Esophagus (tissue), 2 donors: ENCODE results near the gene ASMTL. TPM values are rescaled to one million over a fixed set of nuclear protein-coding genes. Genes with fewer than 3 reads are reported as not detected.
"Not testable (repeated sequence)": the region's sequence is repeated elsewhere in the genome, so short reads cannot be mapped to it uniquely, and the experiment has no call there.

ENCODE experiments used
- H3K27ac ChIP-seq, 2 donors: one replicate each; pipeline ENCODE4 v1.5.1; 2013; ENCODE audit warnings: low read depth in 2 of 2, mild to moderate bottlenecking in 2 of 2, inconsistent platforms in 1 of 2, low read length in 1 of 2, moderate library complexity in 1 of 2
- H3K27me3 ChIP-seq, 2 donors: one replicate each; pipeline ENCODE4 v1.6.1; 2013; ENCODE audit warnings: low read length in 2 of 2, control low read depth in 1 of 2, mild to moderate bottlenecking in 1 of 2; ENCODE audit not compliant: insufficient read depth in 2 of 2, control insufficient read depth in 1 of 2
- H3K36me3 ChIP-seq, 2 donors: one replicate each; pipeline ENCODE4 v1.6.1; 2013; ENCODE audit warnings: low read length in 1 of 2; ENCODE audit not compliant: control insufficient read depth in 2 of 2, insufficient read depth in 2 of 2
- H3K4me1 ChIP-seq, 2 donors: one replicate each; pipeline ENCODE4 v1.6.1; 2013; ENCODE audit warnings: low read length in 1 of 2; ENCODE audit not compliant: control insufficient read depth in 2 of 2, insufficient read depth in 2 of 2
- H3K4me3 ChIP-seq, 2 donors: one replicate each; pipeline ENCODE4 v1.5.1; 2013; ENCODE audit warnings: low read length in 2 of 2, mild to moderate bottlenecking in 2 of 2, low read depth in 1 of 2, moderate library complexity in 1 of 2
- H3K9me3 ChIP-seq, 2 donors: one replicate each; pipeline ENCODE4 v1.6.1; 2013; ENCODE audit warnings: mild to moderate bottlenecking in 2 of 2, low read depth in 1 of 2, low read length in 1 of 2, moderate library complexity in 1 of 2; ENCODE audit not compliant: control insufficient read depth in 2 of 2, insufficient read depth in 1 of 2
- WGBS, 2 donors: extraction: QIAGEN DNeasy Blood & Tissue Kit; methylation state at CpG; one replicate each; pipeline ENCODE4 v1.1.7; 2013; 5-methylcytosine and 5-hydroxymethylcytosine counted together
- polyA plus RNA-seq, 2 donors: library from polyadenylated mRNA; stranded (reverse); fragments of 200-250 nt; gene quantifications; one replicate each; pipeline ENCODE4 v1.2.3, GENCODE V29; 2013
- donor health status: healthy with polysubstance abuse.
- donor health status: Bipolar disorder and iron deficiency.

Gene ASMTL
- polyA plus RNA-seq, 2 donors = 8.5 to 13.6 TPM

DNA sequence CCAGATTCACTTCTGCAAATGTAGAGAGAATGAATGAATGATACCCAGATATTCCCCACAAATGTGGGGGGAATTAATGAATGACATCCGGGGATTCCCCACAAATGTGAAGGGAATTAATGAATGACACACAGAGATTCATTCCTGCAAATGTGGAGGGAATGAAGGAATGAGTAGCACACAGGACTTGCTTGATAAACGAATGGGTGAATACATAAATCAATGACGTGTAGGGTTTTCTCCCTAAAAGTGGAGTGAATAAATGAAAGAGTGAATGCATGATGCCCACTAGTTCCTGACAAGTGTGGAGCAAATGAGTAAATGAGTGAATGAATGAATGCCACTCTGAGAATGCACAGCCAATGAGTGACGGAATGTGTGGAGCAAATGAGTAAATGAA is 38.5 kb upstream of the ASMTL start:
- H3K4me1 ChIP-seq, H3K27me3 ChIP-seq, H3K9me3 ChIP-seq, H3K27ac ChIP-seq, H3K4me3 ChIP-seq, H3K36me3 ChIP-seq: not testable (repeated sequence)
- 96 to 97% methylated on average over 4 of the region's 4 CpGs for WGBS, 2 donors

DNA sequence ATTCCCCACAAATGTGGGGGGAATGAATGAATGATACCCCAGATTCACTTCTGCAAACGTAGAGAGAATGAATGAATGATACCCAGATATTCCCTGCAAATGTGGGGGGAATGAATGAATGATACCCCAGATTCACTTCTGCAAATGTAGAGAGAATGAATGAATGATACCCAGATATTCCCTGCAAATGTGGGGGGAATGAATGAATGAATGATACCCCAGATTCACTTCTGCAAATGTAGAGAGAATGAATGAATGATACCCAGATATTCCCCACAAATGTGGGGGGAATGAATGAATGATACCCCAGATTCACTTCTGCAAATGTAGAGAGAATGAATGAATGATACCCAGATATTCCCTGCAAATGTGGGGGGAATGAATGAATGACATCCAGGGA is 38.0 kb upstream of the ASMTL start:
- WGBS, 2 donors = 95 to 100% methylated on average over 1 of the region's 1 CpG
- not testable (repeated sequence) for H3K4me3 ChIP-seq, H3K9me3 ChIP-seq, H3K27me3 ChIP-seq, H3K36me3 ChIP-seq, H3K27ac ChIP-seq, H3K4me1 ChIP-seq

- WGBS, 2 donors = 90 to 92% methylated on average over 4 to 5 of the region's 5 CpGs
- not testable (repeated sequence) for H3K9me3 ChIP-seq, H3K27me3 ChIP-seq, H3K4me1 ChIP-seq, H3K27ac ChIP-seq, H3K4me3 ChIP-seq, H3K36me3 ChIP-seq
Observed at GRCh38 chrX:1489354-1489753, 36.6 kb upstream of the ASMTL start.

DNA sequence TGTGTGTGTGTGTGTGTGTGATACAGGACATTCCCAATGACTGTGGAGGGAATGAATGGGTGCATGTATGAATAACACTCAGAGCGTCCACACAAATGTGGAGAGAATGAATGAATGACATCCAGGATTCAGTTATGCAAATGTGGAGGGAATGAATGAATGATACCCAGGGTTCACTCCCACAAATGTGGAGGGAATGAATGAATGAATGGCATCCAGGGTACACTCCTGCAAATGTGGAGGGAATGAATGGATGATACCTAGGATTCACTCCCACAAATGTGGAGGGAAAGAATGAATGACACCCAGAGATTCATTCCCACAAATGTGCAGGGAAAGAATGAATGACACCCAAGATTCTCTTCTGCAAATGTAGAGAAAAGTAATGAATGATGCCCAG is 36.0 kb upstream of the ASMTL start:
- 85 to 96% methylated on average over 1 of the region's 1 CpG for WGBS, 2 donors
- Histone ChIP-seq H3K36me3 (no peaks in the 10 kb centered on the region), H3K4me1 (no peaks in the 10 kb centered on the region), H3K27ac (no peak overlapping the region), H3K27me3 (no peaks in the 10 kb centered on the region), H3K9me3 (peaks cover 0 to 8% of the 10 kb centered on the region in 2 donors), H3K4me3 (no peak overlapping the region)

GRCh38 chrX:1488141-1488540 is 35.4 kb upstream of the ASMTL start:
- Histone ChIP-seq H3K9me3 (peaks cover 0 to 8% of the 10 kb centered on the region in 2 donors), H3K36me3 (no peaks in the 10 kb centered on the region), H3K4me1 (no peaks in the 10 kb centered on the region), H3K27me3 (no peaks in the 10 kb centered on the region), H3K4me3 (no peak overlapping the region), H3K27ac (no peak overlapping the region)
- WGBS, 2 donors = 85 to 93% methylated on average over 3 of the region's 3 CpGs

DNA sequence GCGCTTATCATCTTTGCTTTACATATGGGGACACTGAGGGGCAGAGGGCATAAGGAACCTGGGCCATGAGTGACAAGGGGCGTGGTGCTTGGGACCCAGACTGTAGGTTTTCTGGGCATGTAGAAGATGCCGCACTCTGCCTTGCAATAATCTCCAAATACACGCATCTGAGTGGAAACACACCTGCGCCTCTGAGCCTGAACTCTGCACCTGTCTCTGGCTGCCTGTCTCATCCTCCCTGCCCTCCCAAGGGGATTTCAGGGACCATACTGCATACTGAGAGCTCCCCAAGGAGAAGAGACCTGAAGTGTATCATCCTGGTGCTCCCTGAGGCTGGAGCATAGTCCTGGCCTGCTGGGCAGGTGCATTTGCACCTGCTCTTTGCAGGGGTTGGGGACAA is 34.7 kb upstream of the ASMTL start:
- no peaks in the 10 kb centered on the region for H3K27me3 ChIP-seq
- H3K27ac ChIP-seq = no peak overlapping the region
- peaks cover 0 to 8% of the 10 kb centered on the region in 2 donors for H3K9me3 ChIP-seq
- H3K4me3 ChIP-seq = no peak overlapping the region
- no peaks in the 10 kb centered on the region for H3K36me3 ChIP-seq
- no peaks in the 10 kb centered on the region for H3K4me1 ChIP-seq
- 84 to 90% methylated on average over 5 of the region's 5 CpGs for WGBS, 2 donors

DNA sequence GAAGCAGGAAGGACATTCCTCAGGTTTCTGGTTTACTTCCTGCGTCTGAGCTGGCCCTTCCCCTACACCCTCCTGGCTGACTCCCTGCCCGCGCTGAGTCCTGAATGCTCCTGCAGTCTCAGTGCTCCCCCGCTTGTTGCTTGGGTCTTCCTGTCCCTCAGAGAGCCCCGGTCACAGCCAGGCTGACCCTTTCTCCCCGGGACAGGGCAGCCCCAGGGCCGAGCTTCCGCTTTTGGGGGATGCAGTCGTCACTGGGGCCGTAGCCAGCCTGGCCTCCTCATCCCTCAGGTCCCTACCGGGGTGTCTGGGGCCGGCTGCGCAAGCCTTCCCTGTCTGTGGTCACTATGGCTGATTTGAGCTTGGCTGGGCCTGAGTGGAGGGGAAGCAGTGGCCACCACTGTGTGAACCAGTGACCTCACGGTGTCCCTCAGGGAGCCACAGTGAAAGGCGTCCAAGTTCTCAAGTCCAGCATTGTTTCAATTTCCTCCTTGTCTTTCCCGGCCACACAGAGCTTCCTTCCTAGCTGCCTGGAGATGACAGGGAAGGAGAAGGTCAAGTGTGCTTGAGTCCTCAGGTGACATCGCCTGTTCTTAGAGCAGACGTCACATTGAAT is 34.1 kb upstream of the ASMTL start:
- H3K4me1 ChIP-seq = no peaks in the 10 kb centered on the region
- H3K36me3 ChIP-seq = no peaks in the 10 kb centered on the region
- peaks cover 0 to 8% of the 10 kb centered on the region in 2 donors for H3K9me3 ChIP-seq
- H3K4me3 ChIP-seq = no peak overlapping the region
- 68 to 72% methylated on average over 18 of the region's 18 CpGs for WGBS, 2 donors
- no peaks in the 10 kb centered on the region for H3K27me3 ChIP-seq
- peak overlapping the region in 1 of 2 donors; percentile 9 for H3K27ac ChIP-seq

DNA sequence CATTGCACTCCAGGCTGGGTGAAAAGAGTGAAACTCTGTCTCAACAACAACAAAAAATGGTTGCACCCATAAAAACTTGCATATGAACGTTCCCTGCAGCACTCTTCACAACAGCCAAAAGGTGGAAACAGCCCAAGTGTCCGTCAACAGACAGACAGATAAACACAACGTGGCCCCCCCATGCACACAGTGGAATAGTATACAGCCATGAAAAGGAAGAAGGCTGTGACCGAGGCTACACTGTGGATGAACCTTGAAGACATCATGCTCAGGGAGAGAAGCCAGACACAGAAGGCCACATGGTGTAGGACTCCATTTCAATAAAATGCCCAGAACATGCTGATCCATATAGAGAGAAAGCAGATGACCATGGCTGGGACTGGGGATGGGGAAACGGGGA is 33.5 kb upstream of the ASMTL start:
- Histone ChIP-seq H3K4me3 (no peak overlapping the region), H3K36me3 (no peaks in the 10 kb centered on the region), H3K27ac (no peak overlapping the region), H3K9me3 (peaks cover 0 to 8% of the 10 kb centered on the region in 2 donors), H3K27me3 (no peaks in the 10 kb centered on the region), H3K4me1 (no peaks in the 10 kb centered on the region)
- WGBS, 2 donors = 85 to 86% methylated on average over 5 of the region's 5 CpGs

DNA sequence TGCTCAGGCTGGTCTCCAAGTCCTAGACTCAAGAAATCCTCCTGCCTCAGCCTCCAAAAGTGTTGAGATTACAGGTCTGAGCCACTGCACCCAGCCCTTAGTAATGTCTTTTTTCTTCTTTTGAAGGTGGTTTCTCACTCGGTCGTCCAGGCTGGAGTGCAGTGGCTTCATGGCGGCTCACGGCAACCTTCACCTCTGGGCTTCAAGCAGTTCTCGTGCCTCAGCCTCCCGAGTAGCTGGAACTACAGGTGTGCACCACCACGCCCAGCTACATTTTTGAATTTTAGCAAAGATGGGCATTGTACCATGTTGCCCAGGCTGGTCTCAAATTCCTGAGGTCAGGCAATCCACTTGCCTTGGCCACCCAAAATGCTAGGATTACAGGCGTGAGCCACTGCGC is 32.3 kb upstream of the ASMTL start:
- Histone ChIP-seq H3K4me1 (no peaks in the 10 kb centered on the region), H3K4me3 (no peak overlapping the region), H3K9me3 (peaks cover 0 to 8% of the 10 kb centered on the region in 2 donors), H3K27me3 (no peaks in the 10 kb centered on the region), H3K27ac (no peak overlapping the region), H3K36me3 (no peaks in the 10 kb centered on the region)
- 91 to 94% methylated on average over 9 of the region's 9 CpGs for WGBS, 2 donors

DNA sequence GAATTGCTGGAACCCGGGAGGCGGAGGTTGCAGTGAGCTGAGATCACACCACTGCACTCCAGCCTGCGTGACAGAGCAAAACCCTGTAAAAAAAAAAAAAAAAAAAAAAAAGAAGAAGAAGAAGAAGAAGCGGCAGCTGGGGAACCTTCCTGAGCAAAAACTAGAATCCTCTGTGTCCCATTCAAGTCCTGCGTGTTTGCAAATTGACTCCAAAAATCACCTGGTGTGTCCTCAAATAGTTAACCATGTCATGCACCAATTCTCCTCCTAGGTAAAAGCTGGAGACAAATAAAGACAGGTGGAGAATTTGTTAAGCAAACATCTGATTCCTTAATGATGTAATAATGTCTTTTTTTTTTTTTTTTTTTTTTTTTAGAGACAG is 31.9 kb upstream of the ASMTL start:
- Histone ChIP-seq H3K9me3 (peaks cover 0 to 8% of the 10 kb centered on the region in 2 donors), H3K27ac (no peak overlapping the region), H3K27me3 (no peaks in the 10 kb centered on the region), H3K4me1 (no peaks in the 10 kb centered on the region), H3K4me3 (no peak overlapping the region), H3K36me3 (no peaks in the 10 kb centered on the region)
- 79 to 87% methylated on average over 5 of the region's 5 CpGs for WGBS, 2 donors
